Erythroblast (primary cell): ENCODE measurements around the gene RIMBP2.

Source experiments
- GATA1 ChIP-seq: IDR thresholded peaks from 2 replicates; pipeline ENCODE4 v1.6.1; 2011; ENCODE audit warnings: low read depth, mild to moderate bottlenecking, control low read depth, low read length, moderate library complexity
- POLR2A ChIP-seq: IDR thresholded peaks from 2 replicates; pipeline ENCODE4 v1.6.1; 2011; ENCODE audit warnings: mild to moderate bottlenecking, low read length

GRCh38 chr12:130414381-130414780 lies 301.7 kb downstream of the RIMBP2 start:
- TF ChIP-seq POLR2A (no peak), GATA1 (no peak)
